Ovary (tissue), 1 donor: ENCODE measurements around the gene AQP1.

Experiments
- EP300 ChIP-seq: sonication (generic); formaldehyde crosslinking; IDR thresholded peaks from one replicate; pipeline ENCODE4 v1.6.1; 2017; ENCODE audit warnings: antibody characterized with exemption
- POLR2A ChIP-seq: fragments of 450-650 bp; IDR thresholded peaks from one replicate; pipeline ENCODE4 v1.6.1; 2017; ENCODE audit warnings: antibody characterized with exemption, mild to moderate bottlenecking, moderate library complexity

GRCh38 chr7:30897770-30898169, 13.9 kb upstream of the AQP1 start:
- TF ChIP-seq EP300 (no peak), POLR2A (no peak)
